ENCODE data around the gene NPPB. TPM values are rescaled to one million over a fixed set of nuclear protein-coding genes. Genes with fewer than 3 reads are reported as not detected.

The NPPB gene
- total RNA-seq, 1 experiment from 2014 or later, result not detected

- H3K4me1 Mint-ChIP-seq, result peaks cover 8% of the 10 kb centered on the region
These were observed 27.2 kb upstream of the NPPB start for GRCh38 chr1:11885916-11886315.

More at GRCh38 chr1:11885916-11886315, 27.2 kb upstream of the NPPB start:
- Mint-ChIP-seq H3K27ac (peak overlapping the region; percentile 1), H3K36me3 (no peaks in the 10 kb centered on the region), H3K9me3 (peaks cover 11% of the 10 kb centered on the region), H3K27me3 (ENCODE audit: low read depth) (no peaks in the 10 kb centered on the region), H3K4me3 (no peak overlapping the region)
- DNase-seq (ENCODE audit: low spot score), result no peak
- CTCF ChIA-PET, result interaction anchor here (0.6 to 4.5 kb wide), 4 partner anchors 30 to 96 kb away, joined by 3 to 19 read pairs (median 3); no protein-coding TSS in a partner anchor
- POLR2A ChIA-PET, result no interaction called here
- TF ChIP-seq SP1 (CRISPR knock-in tag; conservative IDR thresholded peaks at IDR 0.05) (no peak), ZNF263 (CRISPR knock-in tag; IDR thresholded peaks at IDR 0.05; ENCODE audit: low read depth) (no peak), MAX (CRISPR knock-in tag; IDR thresholded peaks at IDR 0.05) (no peak), TEAD1 (CRISPR knock-in tag; IDR thresholded peaks at IDR 0.05) (no peak), ZNF423 (CRISPR knock-in tag; IDR thresholded peaks at IDR 0.05) (no peak), MLX (CRISPR knock-in tag; IDR thresholded peaks at IDR 0.05) (no peak), FOXP4 (CRISPR knock-in tag; IDR thresholded peaks at IDR 0.05) (no peak), ZNF219 (CRISPR knock-in tag; IDR thresholded peaks at IDR 0.05; ENCODE audit: borderline replicate concordance) (no peak), AR (CRISPR knock-in tag; IDR thresholded peaks at IDR 0.05) (no peak), ERG (CRISPR knock-in tag; IDR thresholded peaks at IDR 0.05) (no peak), ZNF281 (CRISPR knock-in tag; IDR thresholded peaks at IDR 0.05) (no peak), ZNF138 (CRISPR knock-in tag; conservative IDR thresholded peaks at IDR 0.05) (no peak), NR2C2 (CRISPR knock-in tag; IDR thresholded peaks at IDR 0.05) (no peak), ATF1 (CRISPR knock-in tag; IDR thresholded peaks at IDR 0.05) (no peak), ATF6 (CRISPR knock-in tag; IDR thresholded peaks at IDR 0.05) (no peak), USF2 (CRISPR knock-in tag; IDR thresholded peaks at IDR 0.05) (no peak)
- ATAC-seq, result no peak

Measured in WTC11 (cell line).